RKO (cell line): ENCODE data around the gene CAMKMT.

ENCODE experiments used
- DNase-seq: peaks from one replicate; pipeline ENCODE4 v3.0.0-alpha.2; 2016; ENCODE audit warnings: low spot score

CAMKMT gene

GRCh38 chr2:44691174-44691785 is 329.5 kb downstream of the CAMKMT start:
- DNase-seq = no peak

- peak; percentile 31 for DNase-seq
Measured at GRCh38 chr2:44692821-44693220, 331.1 kb downstream of the CAMKMT start.

- DNase-seq = no peak
Measured at GRCh38 chr2:44700824-44701223, 339.1 kb downstream of the CAMKMT start.

GRCh38 chr2:44705356-44705755 is 343.6 kb downstream of the CAMKMT start:
- DNase-seq = no peak

GRCh38 chr2:44705876-44706480 is 344.2 kb downstream of the CAMKMT start:
- no peak for DNase-seq

- no peak for DNase-seq
Measured at GRCh38 chr2:44706681-44707553, 345.2 kb downstream of the CAMKMT start.

- no peak for DNase-seq
Measured at GRCh38 chr2:44707945-44708660, 346.4 kb downstream of the CAMKMT start.

- DNase-seq = no peak
Measured at GRCh38 chr2:44708661-44709000, 346.9 kb downstream of the CAMKMT start.

GRCh38 chr2:44713170-44713569 is 351.4 kb downstream of the CAMKMT start:
- DNase-seq = no peak

GRCh38 chr2:44715671-44716081 is 353.9 kb downstream of the CAMKMT start:
- peak; percentile 59 for DNase-seq

GRCh38 chr2:44716131-44716530 is 354.4 kb downstream of the CAMKMT start:
- no peak for DNase-seq

GRCh38 chr2:44718431-44718830 is 356.7 kb downstream of the CAMKMT start:
- no peak for DNase-seq

- DNase-seq = no peak
Measured at GRCh38 chr2:44719562-44719961, 357.8 kb downstream of the CAMKMT start.

GRCh38 chr2:44722026-44722625 is 360.4 kb downstream of the CAMKMT start:
- no peak for DNase-seq

- no peak for DNase-seq
Measured at GRCh38 chr2:44723921-44724320, 362.2 kb downstream of the CAMKMT start.

GRCh38 chr2:44730593-44730992 is 368.8 kb downstream of the CAMKMT start:
- DNase-seq = no peak

GRCh38 chr2:44731505-44731904 is 369.8 kb downstream of the CAMKMT start:
- no peak for DNase-seq

GRCh38 chr2:44736270-44736942 is 374.7 kb downstream of the CAMKMT start:
- DNase-seq = no peak

- DNase-seq = no peak
Measured at GRCh38 chr2:44740678-44741077, 378.9 kb downstream of the CAMKMT start.

- DNase-seq = no peak
Measured at GRCh38 chr2:44741507-44741906, 379.8 kb downstream of the CAMKMT start.

GRCh38 chr2:44742057-44742456 is 380.3 kb downstream of the CAMKMT start:
- no peak for DNase-seq

- no peak for DNase-seq
Measured at GRCh38 chr2:44743473-44743872, 381.7 kb downstream of the CAMKMT start.
